ENCODE results near the gene ACOT9.

Gene ACOT9

DNA sequence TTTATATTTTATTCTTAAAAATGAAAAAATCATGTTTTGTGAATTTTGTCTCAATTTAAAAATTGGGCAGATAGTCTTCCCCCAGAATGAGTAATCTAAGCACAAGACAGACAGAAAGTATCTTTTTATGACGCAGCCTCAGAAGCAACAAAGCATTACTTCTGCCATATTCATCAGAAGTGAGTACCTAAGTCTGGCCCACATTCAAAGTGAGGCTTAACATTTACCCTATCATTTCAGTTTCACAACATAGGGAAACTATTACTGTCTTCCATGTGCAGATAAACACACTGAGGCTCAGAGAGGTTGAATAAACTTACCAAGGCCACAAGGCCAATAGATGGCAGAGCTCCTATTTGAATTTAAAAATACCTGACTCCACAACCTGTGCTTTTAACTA is 80.2 kb downstream of the ACOT9 start:
- Histone ChIP-seq H3K9me3 (ENCODE audit: insufficient read depth, low read length) (no peaks in the 10 kb centered on the region), H2AFZ (ENCODE audit: low read depth, low read length, severe bottlenecking) (no peak overlapping the region)
- TF ChIP-seq, protein P1, sequence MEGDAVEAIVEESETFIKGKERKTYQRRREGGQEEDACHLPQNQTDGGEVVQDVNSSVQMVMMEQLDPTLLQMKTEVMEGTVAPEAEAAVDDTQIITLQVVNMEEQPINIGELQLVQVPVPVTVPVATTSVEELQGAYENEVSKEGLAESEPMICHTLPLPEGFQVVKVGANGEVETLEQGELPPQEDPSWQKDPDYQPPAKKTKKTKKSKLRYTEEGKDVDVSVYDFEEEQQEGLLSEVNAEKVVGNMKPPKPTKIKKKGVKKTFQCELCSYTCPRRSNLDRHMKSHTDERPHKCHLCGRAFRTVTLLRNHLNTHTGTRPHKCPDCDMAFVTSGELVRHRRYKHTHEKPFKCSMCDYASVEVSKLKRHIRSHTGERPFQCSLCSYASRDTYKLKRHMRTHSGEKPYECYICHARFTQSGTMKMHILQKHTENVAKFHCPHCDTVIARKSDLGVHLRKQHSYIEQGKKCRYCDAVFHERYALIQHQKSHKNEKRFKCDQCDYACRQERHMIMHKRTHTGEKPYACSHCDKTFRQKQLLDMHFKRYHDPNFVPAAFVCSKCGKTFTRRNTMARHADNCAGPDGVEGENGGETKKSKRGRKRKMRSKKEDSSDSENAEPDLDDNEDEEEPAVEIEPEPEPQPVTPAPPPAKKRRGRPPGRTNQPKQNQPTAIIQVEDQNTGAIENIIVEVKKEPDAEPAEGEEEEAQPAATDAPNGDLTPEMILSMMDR (IDR thresholded peaks at IDR 0.05; ENCODE audit: insufficient read depth, low read length, poor library complexity, severe bottlenecking): no peak
- TF ChIP-seq EZH2phosphoT487 (conservative IDR thresholded peaks at IDR 0.05; ENCODE audit: low read length): no peak

DNA sequence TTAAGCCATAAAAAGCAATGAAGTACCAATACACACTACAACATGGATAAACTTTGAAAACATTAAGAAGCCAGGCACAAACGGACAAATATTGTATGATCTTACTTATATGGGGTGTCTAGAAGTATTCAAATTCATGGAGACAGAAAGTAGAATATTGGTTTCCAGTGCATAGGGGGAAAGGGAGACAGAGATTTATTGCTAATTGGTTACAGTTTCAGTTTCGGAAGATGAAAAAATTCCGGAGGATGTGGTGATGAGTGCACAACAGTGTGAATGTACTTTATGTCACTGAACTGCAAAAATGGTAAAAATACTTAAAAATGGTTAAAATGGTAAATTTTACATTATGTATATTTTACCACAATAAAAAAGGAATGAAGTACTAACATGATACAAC is 80.9 kb downstream of the ACOT9 start:
- Histone ChIP-seq H3K36me3 (ENCODE audit: low read length) (no peaks in the 10 kb centered on the region), H3F3A (ENCODE audit: insufficient read depth) (no peaks in the 10 kb centered on the region), H3K9me2 (replicated peaks; ENCODE audit: insufficient read depth, low read length) (no peaks in the 10 kb centered on the region), H2AFZ (ENCODE audit: low read depth, low read length, severe bottlenecking) (no peak overlapping the region), H3K79me2 (ENCODE audit: insufficient read depth, low read length) (no peaks in the 10 kb centered on the region), H4K20me1 (ENCODE audit: low read depth, low read length) (no peaks in the 10 kb centered on the region), H3K9ac (ENCODE audit: low read length) (no peak overlapping the region), H3K27me3 (ENCODE audit: low read length) (no peaks in the 10 kb centered on the region), H3K4me2 (ENCODE audit: low read depth, low read length, poor library complexity, severe bottlenecking) (no peak overlapping the region), H3K4me3 (ENCODE audit: insufficient read depth, low read length, poor library complexity, severe bottlenecking) (no peak overlapping the region), H3K9me3 (ENCODE audit: insufficient read depth, low read length) (no peaks in the 10 kb centered on the region), H3K27ac (ENCODE audit: low read depth, low read length) (no peak overlapping the region)
- no peak for TF ChIP-seq EZH2phosphoT487 (conservative IDR thresholded peaks at IDR 0.05; ENCODE audit: low read length)
- TF ChIP-seq, protein P1 (IDR thresholded peaks at IDR 0.05; ENCODE audit: insufficient read depth, low read length, poor library complexity, severe bottlenecking): no peak

More for the DNA sequence above, 80.2 kb downstream of the ACOT9 start:
- Histone ChIP-seq H3F3A (ENCODE audit: insufficient read depth) (no peaks in the 10 kb centered on the region), H3K36me3 (ENCODE audit: low read length) (no peaks in the 10 kb centered on the region), H4K20me1 (ENCODE audit: low read depth, low read length) (no peaks in the 10 kb centered on the region), H3K4me2 (ENCODE audit: low read depth, low read length, poor library complexity, severe bottlenecking) (no peak overlapping the region), H3K9me2 (replicated peaks; ENCODE audit: insufficient read depth, low read length) (no peaks in the 10 kb centered on the region), H3K4me3 (ENCODE audit: insufficient read depth, low read length, poor library complexity, severe bottlenecking) (no peak overlapping the region), H3K79me2 (ENCODE audit: insufficient read depth, low read length) (peaks cover 4% of the 10 kb centered on the region), H3K27me3 (ENCODE audit: low read length) (no peaks in the 10 kb centered on the region), H3K9ac (ENCODE audit: low read length) (no peak overlapping the region), H3K27ac (ENCODE audit: low read depth, low read length) (no peak overlapping the region)

DNA sequence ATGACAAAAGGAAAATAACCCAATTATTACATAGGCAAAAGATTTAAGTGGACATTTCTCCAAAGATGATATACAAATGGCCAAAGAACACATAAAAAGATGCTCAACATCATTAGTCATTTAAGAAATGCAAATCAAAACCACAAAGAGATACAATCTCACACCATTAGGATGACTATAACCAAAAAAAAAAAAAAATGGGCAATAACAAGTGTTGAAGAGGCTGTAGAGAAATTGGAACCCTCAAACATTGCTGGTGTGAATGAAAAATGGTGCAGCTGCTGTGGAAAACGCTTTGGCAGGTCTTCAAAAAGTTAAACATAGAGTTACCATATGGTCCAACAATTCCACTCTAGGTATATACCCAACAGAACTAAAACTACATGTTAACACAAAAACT is 81.4 kb downstream of the ACOT9 start:
- H3K27ac ChIP-seq (ENCODE audit: low read depth, low read length): no peak overlapping the region
- no peaks in the 10 kb centered on the region for H3F3A ChIP-seq (ENCODE audit: insufficient read depth)

More for the DNA sequence above, 81.4 kb downstream of the ACOT9 start:
- H3K9me3 ChIP-seq (ENCODE audit: insufficient read depth, low read length): no peaks in the 10 kb centered on the region
- H3K4me3 ChIP-seq (ENCODE audit: insufficient read depth, low read length, poor library complexity, severe bottlenecking): no peak overlapping the region
- no peak overlapping the region for H3K9ac ChIP-seq (ENCODE audit: low read length)
- no peaks in the 10 kb centered on the region for H4K20me1 ChIP-seq (ENCODE audit: low read depth, low read length)
- no peaks in the 10 kb centered on the region for H3K36me3 ChIP-seq (ENCODE audit: low read length)
- no peak overlapping the region for H3K4me2 ChIP-seq (ENCODE audit: low read depth, low read length, poor library complexity, severe bottlenecking)
- no peak overlapping the region for H2AFZ ChIP-seq (ENCODE audit: low read depth, low read length, severe bottlenecking)
- no peak for TF ChIP-seq EZH2phosphoT487 (conservative IDR thresholded peaks at IDR 0.05; ENCODE audit: low read length)
- TF ChIP-seq, protein P1 (IDR thresholded peaks at IDR 0.05; ENCODE audit: insufficient read depth, low read length, poor library complexity, severe bottlenecking): no peak
- no peaks in the 10 kb centered on the region for H3K9me2 ChIP-seq (replicated peaks; ENCODE audit: insufficient read depth, low read length)
- no peaks in the 10 kb centered on the region for H3K27me3 ChIP-seq (ENCODE audit: low read length)
- H3K79me2 ChIP-seq (ENCODE audit: insufficient read depth, low read length): no peaks in the 10 kb centered on the region
